ENCODE data around the gene QRSL1. TPM values are rescaled to one million over a fixed set of nuclear protein-coding genes. Genes with fewer than 3 reads are reported as not detected.
A peak's percentile ranks its signal among the peaks of the same experiment; 100 is the strongest.

Gene QRSL1
- polyA plus RNA-seq, 3 donors, result 5.7 to 7.8 (median 5.8) TPM

DNA sequence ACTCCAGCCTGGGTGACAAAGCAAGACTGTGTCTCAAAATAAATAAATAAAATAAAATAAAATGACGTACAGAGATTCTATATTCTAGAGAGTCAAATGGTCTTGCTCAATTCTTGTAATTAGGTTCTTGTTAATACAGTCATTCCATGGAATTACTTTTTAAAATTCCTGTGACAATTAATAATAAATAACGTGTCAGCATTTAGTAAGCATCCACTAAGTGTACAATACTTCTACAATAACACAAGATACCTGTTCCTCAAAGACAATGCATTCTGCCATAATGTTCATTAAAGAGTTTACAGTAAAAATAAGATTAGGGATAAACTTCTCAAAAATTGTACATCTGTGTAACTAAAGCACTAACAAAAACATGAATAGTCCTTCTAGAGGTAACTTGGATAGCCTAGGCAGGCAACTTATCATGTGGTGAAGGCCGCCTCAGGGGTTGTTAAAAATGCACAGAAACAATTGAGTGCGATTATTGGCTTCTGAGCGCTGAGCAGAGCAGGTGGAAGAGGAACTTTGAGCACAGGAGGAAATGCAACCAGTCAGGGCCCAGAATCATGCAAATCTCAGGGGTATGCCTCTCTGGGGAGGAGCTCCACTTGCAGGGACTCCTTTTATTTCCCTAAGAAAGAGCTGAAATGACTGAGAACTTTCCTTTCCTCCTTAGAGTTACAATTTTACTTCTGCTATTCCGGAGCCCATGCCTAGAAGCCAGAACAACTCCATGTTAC, 37.1 kb downstream of the QRSL1 start:
- Histone ChIP-seq H3K27me3 (ENCODE audit: control insufficient read depth in 2 of 2, insufficient read depth in 2 of 2, low read length in 2 of 2) (no peaks in the 10 kb centered on the region), H3K4me3 (replicated peaks in 1 of 3; ENCODE audit: low read depth in 2 of 3, low read length in 3 of 3) (no peak overlapping the region), H3K4me1 (ENCODE audit: control insufficient read depth in 1 of 2, insufficient read depth in 2 of 2, low read length in 2 of 2) (peaks cover 14 to 23% of the 10 kb centered on the region in 2 donors), H3K27ac (ENCODE audit: low read depth in 1 of 2, low read length in 2 of 2) (peak overlapping the region in 1 of 2 donors; percentile 46), H3K4me2 (replicated peaks; ENCODE audit: extremely low read depth, low read length, poor library complexity, severe bottlenecking) (no peak overlapping the region), H3K36me3 (replicated peaks in 1 of 2; ENCODE audit: control insufficient read depth in 1 of 2, insufficient read depth in 2 of 2, low read length in 2 of 2) (peaks cover 24 to 38% of the 10 kb centered on the region in 2 donors), H2AFZ (ENCODE audit: insufficient read depth, low read depth, low read length, poor library complexity, severe bottlenecking) (no peak overlapping the region), H3K9ac (ENCODE audit: insufficient read depth, low read length, poor library complexity, severe bottlenecking) (no peak overlapping the region), H3K79me2 (ENCODE audit: insufficient read depth, low read length) (no peaks in the 10 kb centered on the region), H3K9me3 (replicated peaks in 1 of 2; ENCODE audit: control insufficient read depth in 1 of 2, insufficient read depth in 1 of 2, low read length in 2 of 2) (no peaks in the 10 kb centered on the region), H4K20me1 (ENCODE audit: insufficient read depth, low read length) (no peaks in the 10 kb centered on the region)
- H3K4me1 Mint-ChIP-seq, result peaks cover 22% of the 10 kb centered on the region
- TF ChIP-seq, protein P1, sequence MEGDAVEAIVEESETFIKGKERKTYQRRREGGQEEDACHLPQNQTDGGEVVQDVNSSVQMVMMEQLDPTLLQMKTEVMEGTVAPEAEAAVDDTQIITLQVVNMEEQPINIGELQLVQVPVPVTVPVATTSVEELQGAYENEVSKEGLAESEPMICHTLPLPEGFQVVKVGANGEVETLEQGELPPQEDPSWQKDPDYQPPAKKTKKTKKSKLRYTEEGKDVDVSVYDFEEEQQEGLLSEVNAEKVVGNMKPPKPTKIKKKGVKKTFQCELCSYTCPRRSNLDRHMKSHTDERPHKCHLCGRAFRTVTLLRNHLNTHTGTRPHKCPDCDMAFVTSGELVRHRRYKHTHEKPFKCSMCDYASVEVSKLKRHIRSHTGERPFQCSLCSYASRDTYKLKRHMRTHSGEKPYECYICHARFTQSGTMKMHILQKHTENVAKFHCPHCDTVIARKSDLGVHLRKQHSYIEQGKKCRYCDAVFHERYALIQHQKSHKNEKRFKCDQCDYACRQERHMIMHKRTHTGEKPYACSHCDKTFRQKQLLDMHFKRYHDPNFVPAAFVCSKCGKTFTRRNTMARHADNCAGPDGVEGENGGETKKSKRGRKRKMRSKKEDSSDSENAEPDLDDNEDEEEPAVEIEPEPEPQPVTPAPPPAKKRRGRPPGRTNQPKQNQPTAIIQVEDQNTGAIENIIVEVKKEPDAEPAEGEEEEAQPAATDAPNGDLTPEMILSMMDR (IDR thresholded peaks at IDR 0.05), result no peak
- peak overlapping the region in 1 of 2 donors; percentile 41 for H3K4me3 Mint-ChIP-seq
- WGBS (ENCODE audit: insufficient coverage), result no CpG with 5 or more reads among the region's 6 CpGs
- H3K27ac Mint-ChIP-seq, result peak overlapping the region in 6 of 7 donors; percentile 12 to 76 (median 35)
- DNase-seq, result peak; percentile 1 to 8 (median 4)
- intact Hi-C loops (cut with micrococcal nuclease), result no loop called here
- peaks cover 37 to 41% of the 10 kb centered on the region in 2 donors for H3K36me3 Mint-ChIP-seq
- peaks cover 0 to 11% (median 4%) of the 10 kb centered on the region in 7 donors for H3K9me3 Mint-ChIP-seq
- no peaks in the 10 kb centered on the region for H3K27me3 Mint-ChIP-seq (ENCODE audit: low read depth in 3 of 3)

DNA sequence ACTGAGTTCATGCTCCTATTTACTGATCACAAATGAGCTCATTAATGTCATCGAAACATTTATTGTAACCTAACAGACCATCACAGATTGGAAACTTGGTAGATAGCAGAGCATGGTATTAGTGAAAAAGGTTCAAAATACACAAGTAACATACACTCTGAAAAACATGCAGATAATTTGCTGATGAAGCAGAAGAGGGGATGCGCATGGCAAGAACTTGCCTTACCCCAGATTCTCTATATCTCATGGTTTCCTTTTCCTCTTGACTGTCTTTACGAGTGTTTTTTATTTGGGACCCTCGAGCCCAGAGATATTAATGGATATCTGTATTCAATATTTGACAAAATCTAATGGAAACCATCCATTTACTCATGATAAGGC, 37.6 kb downstream of the QRSL1 start:
- H3K4me1 Mint-ChIP-seq, result peaks cover 22% of the 10 kb centered on the region

More for the DNA sequence above, 37.6 kb downstream of the QRSL1 start:
- Histone ChIP-seq H3K79me2 (ENCODE audit: insufficient read depth, low read length) (no peaks in the 10 kb centered on the region), H4K20me1 (ENCODE audit: insufficient read depth, low read length) (no peaks in the 10 kb centered on the region), H3K36me3 (replicated peaks in 1 of 2; ENCODE audit: control insufficient read depth in 1 of 2, insufficient read depth in 2 of 2, low read length in 2 of 2) (peaks cover 24 to 33% of the 10 kb centered on the region in 2 donors), H3K27me3 (ENCODE audit: control insufficient read depth in 2 of 2, insufficient read depth in 2 of 2, low read length in 2 of 2) (no peaks in the 10 kb centered on the region), H3K27ac (ENCODE audit: low read depth in 1 of 2, low read length in 2 of 2) (peak overlapping the region in 1 of 2 donors; percentile 46), H2AFZ (ENCODE audit: insufficient read depth, low read depth, low read length, poor library complexity, severe bottlenecking) (no peak overlapping the region), H3K9ac (ENCODE audit: insufficient read depth, low read length, poor library complexity, severe bottlenecking) (no peak overlapping the region), H3K4me2 (replicated peaks; ENCODE audit: extremely low read depth, low read length, poor library complexity, severe bottlenecking) (no peak overlapping the region), H3K9me3 (replicated peaks in 1 of 2; ENCODE audit: control insufficient read depth in 1 of 2, insufficient read depth in 1 of 2, low read length in 2 of 2) (no peaks in the 10 kb centered on the region), H3K4me1 (ENCODE audit: control insufficient read depth in 1 of 2, insufficient read depth in 2 of 2, low read length in 2 of 2) (peaks cover 14 to 23% of the 10 kb centered on the region in 2 donors), H3K4me3 (replicated peaks in 1 of 3; ENCODE audit: low read depth in 2 of 3, low read length in 3 of 3) (no peak overlapping the region)
- H3K9me3 Mint-ChIP-seq, result peaks cover 0 to 11% (median 4%) of the 10 kb centered on the region in 7 donors
- TF ChIP-seq, protein P1 (IDR thresholded peaks at IDR 0.05), result no peak
- no CpG with 5 or more reads among the region's 4 CpGs for WGBS (ENCODE audit: insufficient coverage)
- H3K4me3 Mint-ChIP-seq, result no peak overlapping the region
- H3K36me3 Mint-ChIP-seq, result peaks cover 35 to 36% of the 10 kb centered on the region in 2 donors
- no peak for DNase-seq
- no peaks in the 10 kb centered on the region for H3K27me3 Mint-ChIP-seq (ENCODE audit: low read depth in 3 of 3)
- H3K27ac Mint-ChIP-seq, result peak overlapping the region in 5 of 7 donors; percentile 12 to 76 (median 27)
- intact Hi-C loops (cut with micrococcal nuclease), result no loop called here

Measured in CD14-positive monocyte (primary cell).